ENCODE measurements around the gene SMG7. TPM values are rescaled to one million over a fixed set of nuclear protein-coding genes. Genes with fewer than 3 reads are reported as not detected.
A peak's percentile ranks its signal among the peaks of the same experiment; 100 is the strongest.
"Not testable (repeated sequence)": the region's sequence is repeated elsewhere in the genome, so short reads cannot be mapped to it uniquely, and the experiment has no call there.

Gene SMG7
- polyA plus RNA-seq, 2 of the 4 experiments (the other 2 are of a cell fraction), result 27.2 to 51.3 TPM

GRCh38 chr1:183424691-183425090, 47.6 kb upstream of the SMG7 start:
- DNase-seq (ENCODE audit: low read depth in 1 of 2, low spot score in 1 of 2) (no peak), FAIRE-seq (no peak), ATAC-seq (no peak)
- CTCF ChIA-PET, result interaction anchor here (1.0 kb wide), 1 partner anchor 9 kb away, joined by 3 read pairs; no protein-coding TSS in a partner anchor
- no peak overlapping the region for H3K4me3 ChIP-seq
- POLR2A ChIA-PET, result no interaction called here
- peaks cover 4% of the 10 kb centered on the region; the same call in 2 of the 3 replicates for H3K4me1 ChIP-seq
- TF ChIP-seq HDAC2 (IDR thresholded peaks at IDR 0.05) (no peak), KDM5A (IDR thresholded peaks at IDR 0.05) (no peak), CBX8 (IDR thresholded peaks at IDR 0.05) (no peak), JUN (IDR thresholded peaks at IDR 0.05) (no peak), USF2 (IDR thresholded peaks at IDR 0.05) (no peak), GATA3 (IDR thresholded peaks at IDR 0.05; ENCODE audit: borderline replicate concordance) (no peak), ZFP36 (IDR thresholded peaks at IDR 0.05; ENCODE audit: borderline replicate concordance, partially characterized antibody) (no peak), ZC3H11A (IDR thresholded peaks at IDR 0.05) (no peak), RAD21 (conservative IDR thresholded peaks at IDR 0.05 in 1 of 2, IDR thresholded peaks at IDR 0.05 in 1 of 2) (no peak), CBX2 (IDR thresholded peaks at IDR 0.05; ENCODE audit: borderline replicate concordance, low read depth) (no peak), EHF (CRISPR knock-in tag; IDR thresholded peaks at IDR 0.05) (no peak), KDM1A (IDR thresholded peaks at IDR 0.05; ENCODE audit: low read depth) (no peak), NR3C1 (IDR thresholded peaks at IDR 0.05) (no peak), POLR2AphosphoS2 (conservative IDR thresholded peaks at IDR 0.05; ENCODE audit: low read length) (no peak), RCOR1 (IDR thresholded peaks at IDR 0.05; ENCODE audit: low read depth, low read length) (no peak), FOSB (CRISPR knock-in tag; IDR thresholded peaks at IDR 0.05) (no peak), MAFK (IDR thresholded peaks at IDR 0.05; ENCODE audit: partially characterized antibody) (no peak), HOXB5 (CRISPR knock-in tag; IDR thresholded peaks at IDR 0.05) (no peak)
- no peak overlapping the region for H3K27ac ChIP-seq
- peaks cover 3% of the 10 kb centered on the region for H3K9me3 ChIP-seq
- no peak overlapping the region for H3K4me2 ChIP-seq

- peaks cover 10% of the 10 kb centered on the region; the same call in 2 of the 3 replicates for H3K4me1 ChIP-seq
- ATAC-seq; H3K4me3 ChIP-seq; FAIRE-seq; H3K9me3 ChIP-seq; H3K27ac ChIP-seq; CTCF ChIA-PET; POLR2A ChIA-PET; DNase-seq (ENCODE audit: low read depth in 1 of 2, low spot score in 1 of 2): not testable (repeated sequence)
- 10% methylated on average over 3 of the region's 3 CpGs for WGBS (ENCODE audit: missing lambda C conversion rate)
- H3K4me2 ChIP-seq, result peak overlapping the region; percentile 18; the same call in 1 of the 3 replicates
These were observed 44.7 kb upstream of the SMG7 start for GRCh38 chr1:183427591-183427990.

GRCh38 chr1:183431840-183432547, 40.3 kb upstream of the SMG7 start:
- FAIRE-seq, result no peak
- H3K27ac ChIP-seq, result no peak overlapping the region
- H3K9me3 ChIP-seq, result peaks cover 7% of the 10 kb centered on the region
- ATAC-seq, result peak in 1 of 2 experiments; percentile 33; a peak in 3 of 6 replicates
- ChIA-PET POLR2A (no interaction called here), CTCF (interaction anchor here (0.5 to 2.3 kb wide), 4 partner anchors 10 to 1068 kb away, joined by 3 to 6 read pairs (median 4); no protein-coding TSS in a partner anchor)
- no peak overlapping the region for H3K4me2 ChIP-seq
- H3K4me1 ChIP-seq, result peaks cover 16% of the 10 kb centered on the region; the same call in 2 of the 3 replicates
- DNase-seq (ENCODE audit: low read depth in 1 of 2, low spot score in 1 of 2), result no peak
- no peak overlapping the region for H3K4me3 ChIP-seq
- TF ChIP-seq SREBF2 (IDR thresholded peaks at IDR 0.05) (no peak), CHD2 (IDR thresholded peaks at IDR 0.05; ENCODE audit: low read length, partially characterized antibody) (no peak)
- 53% methylated on average over 4 of the region's 4 CpGs for WGBS (ENCODE audit: missing lambda C conversion rate)

GRCh38 chr1:183432548-183432875, 39.8 kb upstream of the SMG7 start:
- FAIRE-seq, result no peak
- no peak overlapping the region for H3K4me2 ChIP-seq
- CTCF ChIA-PET, result interaction anchor here (1.4 to 2.3 kb wide), 2 partner anchors 13 to 16 kb away, joined by 3 to 6 read pairs; no protein-coding TSS in a partner anchor
- H3K9me3 ChIP-seq, result peaks cover 7% of the 10 kb centered on the region
- POLR2A ChIA-PET, result no interaction called here
- peaks cover 16% of the 10 kb centered on the region; the same call in 2 of the 3 replicates for H3K4me1 ChIP-seq
- 25% methylated on average over 2 of the region's 2 CpGs for whole genome bisulfite sequencing (ENCODE audit: missing lambda C conversion rate)
- DNase-seq (ENCODE audit: low read depth in 1 of 2, low spot score in 1 of 2), result no peak
- no peak overlapping the region for H3K27ac ChIP-seq
- no peak for TF ChIP-seq BHLHE40 (IDR thresholded peaks at IDR 0.05; ENCODE audit: low read depth, low read length)
- TF ChIP-seq POLR2A (IDR thresholded peaks at IDR 0.05; ENCODE audit: low read length), result no peak
- no peak for TF ChIP-seq JUNB (IDR thresholded peaks at IDR 0.05)
- TF ChIP-seq TFCP2L1 (CRISPR knock-in tag; IDR thresholded peaks at IDR 0.05), result no peak
- TF ChIP-seq HMGXB4 (CRISPR knock-in tag; IDR thresholded peaks at IDR 0.05; ENCODE audit: borderline replicate concordance), result no peak
- TF ChIP-seq POLR2AphosphoS2 (conservative IDR thresholded peaks at IDR 0.05; ENCODE audit: low read length), result no peak
- ATAC-seq, result peak in 1 of 2 experiments; percentile 55; a peak in 2 of 6 replicates
- no peak overlapping the region for H3K4me3 ChIP-seq
